ENCODE data around the gene RXRG.

Gene RXRG

GRCh38 chr1:165476776-165477175 lies 31.9 kb upstream of the RXRG start:
- no peak overlapping the region for H3K4me3 ChIP-seq (ENCODE audit: low read length)
- no peaks in the 10 kb centered on the region for H4K20me1 ChIP-seq (ENCODE audit: insufficient read depth, low read length)
- no peaks in the 10 kb centered on the region for H3F3A ChIP-seq (ENCODE audit: insufficient read depth, low read length)
- H3K36me3 ChIP-seq (replicated peaks; ENCODE audit: insufficient read depth, low read length) = no peaks in the 10 kb centered on the region
- no peak overlapping the region for H3K27ac ChIP-seq (ENCODE audit: low read length)
- H3K79me2 ChIP-seq (ENCODE audit: low read length) = no peaks in the 10 kb centered on the region
- no peak for TF ChIP-seq EZH2 (optimal IDR thresholded peaks at IDR 0.05; ENCODE audit: low read depth, low read length)
- no peak for TF ChIP-seq EZH2phosphoT487 (IDR thresholded peaks at IDR 0.05; ENCODE audit: low read length)
- TF ChIP-seq CTCF (IDR thresholded peaks at IDR 0.05; ENCODE audit: low read length) = no peak
- no peaks in the 10 kb centered on the region for H3K9me3 ChIP-seq (replicated peaks; ENCODE audit: insufficient read depth, low read length)
- H2AFZ ChIP-seq (ENCODE audit: low read length) = no peak overlapping the region
- no peak overlapping the region for H3K9ac ChIP-seq (ENCODE audit: low read length)
- no peak overlapping the region for H3K4me2 ChIP-seq (ENCODE audit: low read depth, low read length)
- DNase-seq = no peak
- no peaks in the 10 kb centered on the region for H3K9me2 ChIP-seq (replicated peaks; ENCODE audit: insufficient read depth, low read length)
- no peaks in the 10 kb centered on the region for H3K27me3 ChIP-seq (replicated peaks; ENCODE audit: insufficient read depth, low read length)
- H3K4me1 ChIP-seq (ENCODE audit: low read length) = no peaks in the 10 kb centered on the region

GRCh38 chr1:165474196-165474595 lies 29.3 kb upstream of the RXRG start:
- H3K9me2 ChIP-seq (replicated peaks; ENCODE audit: insufficient read depth, low read length) = no peaks in the 10 kb centered on the region
- no peaks in the 10 kb centered on the region for H3K36me3 ChIP-seq (replicated peaks; ENCODE audit: insufficient read depth, low read length)
- H3K27ac ChIP-seq (ENCODE audit: low read length) = no peak overlapping the region
- no peaks in the 10 kb centered on the region for H3F3A ChIP-seq (ENCODE audit: insufficient read depth, low read length)
- H4K20me1 ChIP-seq (ENCODE audit: insufficient read depth, low read length) = no peaks in the 10 kb centered on the region
- H3K4me3 ChIP-seq (ENCODE audit: low read length) = no peak overlapping the region
- no peaks in the 10 kb centered on the region for H3K9me3 ChIP-seq (replicated peaks; ENCODE audit: insufficient read depth, low read length)
- no peaks in the 10 kb centered on the region for H3K4me1 ChIP-seq (ENCODE audit: low read length)
- no peak overlapping the region for H2AFZ ChIP-seq (ENCODE audit: low read length)
- H3K4me2 ChIP-seq (ENCODE audit: low read depth, low read length) = no peak overlapping the region
- no peaks in the 10 kb centered on the region for H3K27me3 ChIP-seq (replicated peaks; ENCODE audit: insufficient read depth, low read length)
- H3K9ac ChIP-seq (ENCODE audit: low read length) = no peak overlapping the region
- no peak for DNase-seq
- H3K79me2 ChIP-seq (ENCODE audit: low read length) = no peaks in the 10 kb centered on the region
- TF ChIP-seq CTCF (IDR thresholded peaks at IDR 0.05; ENCODE audit: low read length) (no peak), EZH2 (optimal IDR thresholded peaks at IDR 0.05; ENCODE audit: low read depth, low read length) (no peak), EZH2phosphoT487 (IDR thresholded peaks at IDR 0.05; ENCODE audit: low read length) (no peak)

- Histone ChIP-seq H3K27me3 (replicated peaks; ENCODE audit: insufficient read depth, low read length) (no peaks in the 10 kb centered on the region), H3F3A (ENCODE audit: insufficient read depth, low read length) (no peaks in the 10 kb centered on the region), H2AFZ (ENCODE audit: low read length) (no peak overlapping the region), H3K9me2 (replicated peaks; ENCODE audit: insufficient read depth, low read length) (no peaks in the 10 kb centered on the region), H3K27ac (ENCODE audit: low read length) (no peak overlapping the region), H3K4me2 (ENCODE audit: low read depth, low read length) (no peak overlapping the region), H4K20me1 (ENCODE audit: insufficient read depth, low read length) (no peaks in the 10 kb centered on the region), H3K9ac (ENCODE audit: low read length) (no peak overlapping the region), H3K4me3 (ENCODE audit: low read length) (no peak overlapping the region), H3K79me2 (ENCODE audit: low read length) (no peaks in the 10 kb centered on the region), H3K36me3 (replicated peaks; ENCODE audit: insufficient read depth, low read length) (no peaks in the 10 kb centered on the region), H3K4me1 (ENCODE audit: low read length) (no peaks in the 10 kb centered on the region), H3K9me3 (replicated peaks; ENCODE audit: insufficient read depth, low read length) (no peaks in the 10 kb centered on the region)
- TF ChIP-seq EZH2 (optimal IDR thresholded peaks at IDR 0.05; ENCODE audit: low read depth, low read length) (no peak), EZH2phosphoT487 (IDR thresholded peaks at IDR 0.05; ENCODE audit: low read length) (no peak)
- DNase-seq = no peak
These were observed 28.2 kb upstream of the RXRG start for GRCh38 chr1:165473081-165473480.

GRCh38 chr1:165468726-165469249 lies 23.9 kb upstream of the RXRG start:
- H3K27ac ChIP-seq (ENCODE audit: low read length) = no peak overlapping the region
- no peak for DNase-seq
- no peaks in the 10 kb centered on the region for H3K36me3 ChIP-seq (replicated peaks; ENCODE audit: insufficient read depth, low read length)
- H3K9me3 ChIP-seq (replicated peaks; ENCODE audit: insufficient read depth, low read length) = no peaks in the 10 kb centered on the region
- no peaks in the 10 kb centered on the region for H3K27me3 ChIP-seq (replicated peaks; ENCODE audit: insufficient read depth, low read length)
- no peak overlapping the region for H3K9ac ChIP-seq (ENCODE audit: low read length)
- no peaks in the 10 kb centered on the region for H3F3A ChIP-seq (ENCODE audit: insufficient read depth, low read length)
- H2AFZ ChIP-seq (ENCODE audit: low read length) = no peak overlapping the region
- H3K79me2 ChIP-seq (ENCODE audit: low read length) = no peaks in the 10 kb centered on the region
- no peaks in the 10 kb centered on the region for H3K9me2 ChIP-seq (replicated peaks; ENCODE audit: insufficient read depth, low read length)
- H3K4me3 ChIP-seq (ENCODE audit: low read length) = no peak overlapping the region
- H3K4me2 ChIP-seq (ENCODE audit: low read depth, low read length) = no peak overlapping the region
- TF ChIP-seq EZH2phosphoT487 (IDR thresholded peaks at IDR 0.05; ENCODE audit: low read length) (no peak), EZH2 (optimal IDR thresholded peaks at IDR 0.05; ENCODE audit: low read depth, low read length) (no peak), CTCF (IDR thresholded peaks at IDR 0.05; ENCODE audit: low read length) (no peak)
- 0 out of 2 replicates have a peak, but pooled peaks cover 6% of the 10 kb centered on the region for H3K4me1 ChIP-seq (ENCODE audit: low read length)
- H4K20me1 ChIP-seq (ENCODE audit: insufficient read depth, low read length) = no peaks in the 10 kb centered on the region
